H1 (cell line): Measurements from ENCODE around the gene ABHD2. TPM values are rescaled to one million over a fixed set of nuclear protein-coding genes. Genes with fewer than 3 reads are reported as not detected.

Source experiments
- CTCF ChIA-PET: fragments of 300-600 bp; sonication (Branson Sonifier 250); formaldehyde crosslinking; loops from one replicate; lab custom pipeline; 2021; ENCODE audit not compliant: partially characterized antibody; lab: Charles Lee
- POLR2A ChIA-PET: fragments of 300-600 bp; sonication (Branson Sonifier 250); formaldehyde crosslinking; loops from one replicate; lab custom pipeline; 2021; ENCODE audit warnings: inconsistent platforms; ENCODE audit not compliant: partially characterized antibody; lab: Charles Lee
- DNase-seq, 2 experiments: peaks; one replicate each; pipeline versions ENCODE4 v3.0.0 to v3.0.0-alpha.2; 2010 to 2022; ENCODE audit warnings: low spot score in 2 of 2, low read depth in 1 of 2, mixed read lengths in 1 of 2
- FAIRE-seq: peaks from 2 replicates; lab custom pipeline; 2011; peaks lifted over from hg19 to GRCh38; lab: Jason Lieb, UNC
- H2AFZ ChIP-seq: 2 replicates; pipeline ENCODE4 v1.8.1; 2012; ENCODE audit warnings: low read length, inconsistent platforms
- H2AK5ac ChIP-seq: 2 replicates; pipeline ENCODE4 v1.6.1; 2013; ENCODE audit warnings: low read depth, low read length
- H2BK120ac ChIP-seq: replicated peaks from 2 replicates; pipeline ENCODE3; 2013; ENCODE audit warnings: low read depth, low read length, inconsistent platforms
- H2BK12ac ChIP-seq: 2 replicates; pipeline ENCODE4 v1.6.1; 2013; ENCODE audit warnings: low read depth, low read length
- H2BK15ac ChIP-seq: 2 replicates; pipeline ENCODE4 v1.6.1; 2013; ENCODE audit warnings: low read length
- H2BK20ac ChIP-seq: 2 replicates; pipeline ENCODE4 v1.6.1; 2013; ENCODE audit warnings: low read length
- H2BK5ac ChIP-seq: 2 replicates; pipeline ENCODE4 v1.6.1; 2013; ENCODE audit warnings: low read depth, low read length
- H3K14ac ChIP-seq: 2 replicates; pipeline ENCODE4 v1.6.1; 2013; ENCODE audit warnings: inconsistent platforms; ENCODE audit not compliant: insufficient read length
- H3K18ac ChIP-seq: 2 replicates; pipeline ENCODE4 v1.6.1; 2013; ENCODE audit warnings: low read length; ENCODE audit errors: extremely low read depth
- H3K23ac ChIP-seq: 2 replicates; pipeline ENCODE4 v1.6.1; 2013; ENCODE audit warnings: inconsistent platforms; ENCODE audit not compliant: insufficient read length
- H3K23me2 ChIP-seq: 2 replicates; pipeline ENCODE4 v1.6.1; 2013; ENCODE audit warnings: low read depth, low read length
- H3K27ac ChIP-seq: 2 replicates; pipeline ENCODE4 v1.6.1; 2011; ENCODE audit warnings: low read depth, low read length, inconsistent platforms
- H3K27me3 ChIP-seq, 4 experiments: replicated peaks in 1 of 4; 1 replicate in 1 of 4; 2 replicates in 3 of 4; pipeline versions ENCODE4 v1.6.1 to v1.8.1; 2011 to 2013; ENCODE audit warnings: low read length in 3 of 4, mild to moderate bottlenecking in 3 of 4, inconsistent platforms in 2 of 4, mixed read lengths in 2 of 4, moderate library complexity in 1 of 4; ENCODE audit not compliant: control insufficient read depth in 3 of 4, insufficient read depth in 3 of 4; ENCODE audit errors: extremely low read depth in 1 of 4
- H3K36me3 ChIP-seq, 4 experiments: 2 replicates each; pipeline versions ENCODE4 v1.6.1 to v1.8.1; 2011 to 2013; ENCODE audit warnings: mild to moderate bottlenecking in 4 of 4, low read length in 3 of 4, moderate library complexity in 2 of 4, control low read depth in 1 of 4, inconsistent platforms in 1 of 4; ENCODE audit not compliant: insufficient read depth in 4 of 4, control insufficient read depth in 2 of 4
- H3K4ac ChIP-seq: replicated peaks from 2 replicates; pipeline ENCODE3; 2013; ENCODE audit warnings: low read length, low read depth, mixed read lengths, inconsistent platforms; ENCODE audit not compliant: insufficient read length
- H3K4me1 ChIP-seq, 4 experiments: replicated peaks in 1 of 4; 1 replicate in 1 of 4; 2 replicates in 3 of 4; pipeline versions ENCODE4 v1.6.1 to v1.8.1; 2011 to 2013; ENCODE audit warnings: low read length in 3 of 4, inconsistent platforms in 2 of 4, mixed read lengths in 1 of 4; ENCODE audit not compliant: insufficient read depth in 4 of 4, control insufficient read depth in 3 of 4
- H3K4me2 ChIP-seq, 2 experiments: 2 replicates each; pipeline versions ENCODE4 v1.6.1 to v1.8.1; 2011 to 2013; ENCODE audit warnings: low read depth in 2 of 2, low read length in 2 of 2, control low read depth in 1 of 2, inconsistent platforms in 1 of 2, mild to moderate bottlenecking in 1 of 2; ENCODE audit not compliant: insufficient read depth in 1 of 2
- H3K4me3 ChIP-seq, 4 experiments: fragments of 200-600, 300-600 bp in 1 of 4; sonication (generic), shearing (Covaris generic), sonication (Bioruptor Twin) in 1 of 4; 2 replicates each; pipeline versions ENCODE4 v1.5.1 to v1.8.1; 2011 to 2016; ENCODE audit warnings: low read length in 4 of 4, low read depth in 3 of 4, control low read depth in 2 of 4, inconsistent platforms in 2 of 4, mild to moderate bottlenecking in 2 of 4, mixed read lengths in 1 of 4, moderate library complexity in 1 of 4; ENCODE audit not compliant: insufficient read depth in 2 of 4; ENCODE audit errors: extremely low read depth in 1 of 4
- H3K56ac ChIP-seq: replicated peaks from 2 replicates; pipeline ENCODE3; 2013; ENCODE audit warnings: low read depth, mild to moderate bottlenecking, mixed read lengths, low read length, inconsistent platforms; ENCODE audit not compliant: insufficient read length
- H3K79me1 ChIP-seq: 2 replicates; pipeline ENCODE4 v1.6.1; 2013; ENCODE audit warnings: low read depth, low read length, control low read depth
- H3K79me2 ChIP-seq, 2 experiments: 2 replicates each; pipeline versions ENCODE4 v1.6.1 to v1.8.1; 2012 to 2013; ENCODE audit warnings: low read length in 2 of 2, mild to moderate bottlenecking in 2 of 2, inconsistent platforms in 1 of 2; ENCODE audit not compliant: insufficient read depth in 2 of 2, control insufficient read depth in 1 of 2
- H3K9ac ChIP-seq, 4 experiments: replicated peaks in 1 of 4; 1 replicate in 1 of 4; 2 replicates in 3 of 4; pipeline versions ENCODE4 v1.6.1 to v1.8.1; 2011 to 2013; ENCODE audit warnings: low read depth in 3 of 4, low read length in 3 of 4, control low read depth in 2 of 4, mild to moderate bottlenecking in 2 of 4, moderate library complexity in 2 of 4, inconsistent platforms in 1 of 4; ENCODE audit errors: extremely low read depth in 1 of 4
- H3K9me3 ChIP-seq, 2 experiments: 2 replicates each; pipeline versions ENCODE4 v1.6.1 to v1.8.1; 2012 to 2013; ENCODE audit warnings: mild to moderate bottlenecking in 2 of 2, moderate library complexity in 2 of 2, control low read depth in 1 of 2, inconsistent platforms in 1 of 2, low read depth in 1 of 2, low read length in 1 of 2, mixed read lengths in 1 of 2; ENCODE audit not compliant: insufficient read depth in 2 of 2
- H4K20me1 ChIP-seq, 2 experiments: replicated peaks in 1 of 2; 2 replicates each; pipeline versions ENCODE3 to v1.8.1; 2011 to 2013; ENCODE audit warnings: inconsistent platforms in 2 of 2, low read length in 2 of 2, mild to moderate bottlenecking in 1 of 2; ENCODE audit not compliant: insufficient read depth in 2 of 2, control insufficient read depth in 1 of 2
- H4K5ac ChIP-seq: 2 replicates; pipeline ENCODE4 v1.6.1; 2013; ENCODE audit warnings: low read length, low read depth, mixed read lengths, inconsistent platforms; ENCODE audit not compliant: insufficient read length
- H4K8ac ChIP-seq: 2 replicates; pipeline ENCODE4 v1.8.0; 2013; ENCODE audit warnings: mild to moderate bottlenecking, moderate library complexity, low read length, inconsistent platforms; ENCODE audit not compliant: insufficient read depth; ENCODE audit errors: extremely low read depth
- H4K91ac ChIP-seq: replicated peaks from 2 replicates; pipeline ENCODE3; 2013; ENCODE audit warnings: low read length, mixed read lengths, inconsistent platforms; ENCODE audit not compliant: insufficient read length
- CBX8 ChIP-seq: fragments of 300-800, 300-1000 bp; sonication (generic); IDR thresholded peaks from 2 replicates; pipeline ENCODE4 v1.7.1; 2016; ENCODE audit warnings: low read depth, low read length, borderline replicate concordance
- EP300 ChIP-seq, 2 experiments: IDR thresholded peaks; 1 replicate in 1 of 2; 2 replicates in 1 of 2; pipeline ENCODE4 v1.6.1; 2011 to 2012; ENCODE audit warnings: low read depth in 2 of 2, low read length in 2 of 2, mild to moderate bottlenecking in 2 of 2, borderline replicate concordance in 1 of 2, inconsistent platforms in 1 of 2, moderate library complexity in 1 of 2
- EZH2 ChIP-seq: fragments of 200-600 bp; sonication (generic); IDR thresholded peaks from 2 replicates; pipeline ENCODE4 v1.7.1; 2012; ENCODE audit warnings: low read depth, mild to moderate bottlenecking, moderate library complexity, low read length, inconsistent platforms; ENCODE audit not compliant: severe bottlenecking
- GTF2F1 ChIP-seq: IDR thresholded peaks from 2 replicates; pipeline ENCODE4 v1.6.1; 2012; ENCODE audit warnings: low read depth, low read length, improper control_type of control experiment, borderline replicate concordance
- JUN ChIP-seq: IDR thresholded peaks from 2 replicates; pipeline ENCODE4 v1.6.1; 2011; ENCODE audit warnings: low read depth, mild to moderate bottlenecking, improper control_type of control experiment, low read length
- JUND ChIP-seq: IDR thresholded peaks from 2 replicates; pipeline ENCODE4 v1.6.1; 2011; ENCODE audit warnings: mild to moderate bottlenecking, improper control_type of control experiment, low read length
- NANOG ChIP-seq: IDR thresholded peaks from 2 replicates; pipeline ENCODE4 v1.6.1; 2011; ENCODE audit warnings: low read length, low read depth, mild to moderate bottlenecking, inconsistent platforms; ENCODE audit not compliant: insufficient read depth, poor library complexity, severe bottlenecking
- POU5F1 ChIP-seq: IDR thresholded peaks from 2 replicates; pipeline ENCODE4 v1.6.1; 2011; ENCODE audit warnings: low read depth, mild to moderate bottlenecking, low read length, moderate library complexity
- RBBP5 ChIP-seq: IDR thresholded peaks from 2 replicates; pipeline ENCODE4 v1.7.1; 2012; ENCODE audit warnings: low read depth, mild to moderate bottlenecking, inconsistent platforms, low read length, moderate library complexity, borderline replicate concordance
- SIN3A ChIP-seq, 2 experiments: IDR thresholded peaks in 1 of 2; conservative IDR thresholded peaks in 1 of 2; 2 replicates each; pipeline ENCODE4 v1.6.1; 2011 to 2012; ENCODE audit warnings: low read length in 2 of 2, improper control_type of control experiment in 1 of 2, low read depth in 1 of 2, mild to moderate bottlenecking in 1 of 2
- SIX5 ChIP-seq: IDR thresholded peaks from 2 replicates; pipeline ENCODE4 v1.6.1; 2011; ENCODE audit warnings: mild to moderate bottlenecking, low read depth, low read length
- SP2 ChIP-seq: IDR thresholded peaks from 2 replicates; pipeline ENCODE4 v1.6.1; 2012; ENCODE audit warnings: mild to moderate bottlenecking, low read length, inconsistent platforms
- SUZ12 ChIP-seq: fragments of 200-600 bp; sonication (generic); IDR thresholded peaks from 2 replicates; pipeline ENCODE4 v1.6.1; 2012; ENCODE audit warnings: mild to moderate bottlenecking, inconsistent platforms, low read length, moderate library complexity, mixed read lengths
- WGBS, 2 experiments: shearing (Covaris generic) in 1 of 2; methylation state at CpG; one replicate each; pipeline versions ENCODE4 v1.1.6 to v1.1.7; 2013 to 2015; ENCODE audit warnings: low lambda C conversion rate in 2 of 2, mixed read lengths in 2 of 2, inconsistent platforms in 1 of 2, low coverage in 1 of 2, missing lambda C conversion rate in 1 of 2; ENCODE audit not compliant: insufficient replicate concordance in 2 of 2, insufficient coverage in 1 of 2, insufficient read length in 1 of 2; ENCODE audit errors: extremely low coverage in 1 of 2, missing lambda C conversion rate in 1 of 2; 5-methylcytosine and 5-hydroxymethylcytosine counted together
- polyA plus RNA-seq, 7 experiments: library from polyadenylated mRNA; depleted of rRNA in 3 of 7; stranded (reverse) in 5 of 7; unstranded in 2 of 7; fragments of >200 nt in 5 of 7; fragments of 200-250 nt in 2 of 7; gene quantifications; 1 replicate in 5 of 7; 2 replicates in 1 of 7; 4 replicates in 1 of 7; pipeline versions ENCODE4 v1.2.1 to v1.2.3, GENCODE V29; 2011 to 2013; ENCODE audit warnings: missing spikeins in 2 of 7, mixed read lengths in 2 of 7
- total RNA-seq: library from RNA; stranded (reverse); fragmentation: NEBNext Ultra II Directional; extraction: Animal tissue kit (Norgen Biotek cat#: 25700); gene quantifications from 2 replicates; pipeline ENCODE4 v1.2.1, GENCODE V29; 2021

The ABHD2 gene
- total and polyA plus RNA-seq, 2 of the 8 experiments (the other 6 are each of a cell fraction or from before 2014, with no cell fraction given): 9.1 to 23.7 TPM

DNA sequence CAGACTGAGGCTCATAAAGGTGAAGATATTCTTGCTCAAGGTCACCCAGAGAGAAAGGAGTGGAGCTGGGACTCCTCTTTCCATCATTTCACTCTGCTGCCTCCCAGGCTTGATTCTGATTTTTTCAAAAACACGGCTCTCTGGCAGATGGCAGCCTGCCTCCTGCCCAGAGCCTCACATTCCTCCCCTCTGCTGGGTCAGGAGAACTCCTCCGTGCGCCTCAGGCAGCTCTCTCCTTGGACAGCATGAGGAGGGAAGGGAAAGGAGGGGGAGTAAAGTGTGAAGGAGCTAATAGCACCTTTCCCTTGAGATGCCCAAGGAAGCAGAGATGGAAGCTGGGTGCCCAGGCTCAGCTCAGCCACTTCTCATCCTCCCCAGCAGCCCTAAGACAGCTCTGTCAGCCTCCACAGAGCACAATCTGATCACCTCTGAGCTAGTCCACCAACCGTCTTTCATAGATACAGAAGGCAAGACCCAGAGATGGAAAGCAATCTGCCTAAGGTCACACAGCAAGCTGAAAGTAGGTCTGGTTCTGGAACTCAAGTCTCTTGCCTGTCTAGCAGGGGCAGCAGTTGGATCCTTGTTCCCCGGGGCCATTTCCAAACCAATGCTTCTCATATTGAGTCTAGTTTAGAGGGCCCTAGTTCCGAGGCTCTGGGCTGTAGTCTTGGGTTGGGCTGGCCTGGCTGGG lies 129.6 kb downstream of the ABHD2 start:
- no peak overlapping the region for H2AFZ ChIP-seq
- no peaks in the 10 kb centered on the region; a peak in 1 of 7 replicates for H3K4me1 ChIP-seq
- H3K4me2 ChIP-seq: no peak overlapping the region
- H3K79me1 ChIP-seq: no peaks in the 10 kb centered on the region
- H2BK5ac ChIP-seq: no peak overlapping the region
- no peak overlapping the region for H3K27ac ChIP-seq
- no peak overlapping the region for H3K4ac ChIP-seq
- H2BK15ac ChIP-seq: no peak overlapping the region
- no peaks in the 10 kb centered on the region for H3K9me3 ChIP-seq
- no peak overlapping the region for H4K8ac ChIP-seq
- FAIRE-seq: no peak
- no peak overlapping the region for H2BK12ac ChIP-seq
- POLR2A ChIA-PET: no interaction called here
- no peak overlapping the region for H3K9ac ChIP-seq
- H3K14ac ChIP-seq: no peak overlapping the region
- no peaks in the 10 kb centered on the region for H3K27me3 ChIP-seq
- no peaks in the 10 kb centered on the region for H4K20me1 ChIP-seq
- H3K79me2 ChIP-seq: no peaks in the 10 kb centered on the region
- TF ChIP-seq POU5F1 (no peak), CBX8 (no peak), SIX5 (no peak), SIN3A (conservative IDR thresholded peaks at IDR 0.05 in 1 of 2, IDR thresholded peaks at IDR 0.05 in 1 of 2; ENCODE audit: low read depth in 1 of 2, low read length in 2 of 2) (no peak), EP300 (IDR thresholded peaks at IDR 0.05; ENCODE audit: borderline replicate concordance in 1 of 2, low read depth in 2 of 2, low read length in 2 of 2) (no peak), SP2 (no peak), SUZ12 (no peak), JUN (no peak), NANOG (no peak), JUND (no peak), RBBP5 (no peak), EZH2 (no peak), GTF2F1 (no peak)
- TF ChIP-seq, all 59 proteins: peak for 0
- 87% methylated on average over 6 of the region's 6 CpGs; no CpG with 5 or more reads in 1 of the 2 experiments for WGBS, 2 experiments
- no peak overlapping the region for H3K56ac ChIP-seq
- no peak overlapping the region for H3K23ac ChIP-seq
- no peak overlapping the region for H2BK120ac ChIP-seq
- no peak overlapping the region for H2BK20ac ChIP-seq
- CTCF ChIA-PET: interaction anchor here (0.7 to 3.1 kb wide), 12 partner anchors 8 to 88 kb away, joined by 3 to 27 read pairs (median 4); no protein-coding TSS in a partner anchor
- no peaks in the 10 kb centered on the region for H3K23me2 ChIP-seq
- H3K18ac ChIP-seq: no peak overlapping the region
- H3K36me3 ChIP-seq: no peaks in the 10 kb centered on the region
- H3K4me3 ChIP-seq: no peak overlapping the region
- no peak overlapping the region for H4K91ac ChIP-seq
- no peak for DNase-seq
- H4K5ac ChIP-seq: no peak overlapping the region
- no peak overlapping the region for H2AK5ac ChIP-seq
